ENCODE results near the gene CAMP. TPM values are rescaled to one million over a fixed set of nuclear protein-coding genes. Genes with fewer than 3 reads are reported as not detected.

CAMP gene
- total RNA-seq, 1 experiment from 2014 or later = not detected

DNA sequence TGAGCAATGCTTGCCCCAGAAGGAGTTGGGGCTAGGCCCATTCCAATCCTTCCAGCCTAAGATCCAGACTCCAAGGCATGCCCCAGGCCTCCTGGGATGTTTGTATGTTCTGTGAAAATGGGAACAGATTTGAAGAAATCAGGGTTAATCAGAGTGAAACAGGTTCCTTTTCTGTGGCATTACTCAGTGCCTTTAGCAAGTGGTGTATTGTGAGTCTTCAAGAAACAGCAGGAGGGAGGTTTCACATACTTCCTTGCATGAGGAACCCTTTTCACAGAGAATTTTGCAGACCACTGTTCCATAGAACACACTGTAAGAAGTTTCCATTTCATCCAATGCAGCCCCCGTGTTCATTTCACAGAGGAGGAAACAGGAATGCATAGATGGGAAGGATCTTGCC, 26.7 kb upstream of the CAMP start:
- H2AFZ ChIP-seq (ENCODE audit: low read length) = no peak overlapping the region
- H3K9me2 ChIP-seq (replicated peaks; ENCODE audit: low read length) = no peaks in the 10 kb centered on the region
- H3F3A ChIP-seq (ENCODE audit: low read length, unreplicated experiment) = no peaks in the 10 kb centered on the region
- TF ChIP-seq, protein P1, sequence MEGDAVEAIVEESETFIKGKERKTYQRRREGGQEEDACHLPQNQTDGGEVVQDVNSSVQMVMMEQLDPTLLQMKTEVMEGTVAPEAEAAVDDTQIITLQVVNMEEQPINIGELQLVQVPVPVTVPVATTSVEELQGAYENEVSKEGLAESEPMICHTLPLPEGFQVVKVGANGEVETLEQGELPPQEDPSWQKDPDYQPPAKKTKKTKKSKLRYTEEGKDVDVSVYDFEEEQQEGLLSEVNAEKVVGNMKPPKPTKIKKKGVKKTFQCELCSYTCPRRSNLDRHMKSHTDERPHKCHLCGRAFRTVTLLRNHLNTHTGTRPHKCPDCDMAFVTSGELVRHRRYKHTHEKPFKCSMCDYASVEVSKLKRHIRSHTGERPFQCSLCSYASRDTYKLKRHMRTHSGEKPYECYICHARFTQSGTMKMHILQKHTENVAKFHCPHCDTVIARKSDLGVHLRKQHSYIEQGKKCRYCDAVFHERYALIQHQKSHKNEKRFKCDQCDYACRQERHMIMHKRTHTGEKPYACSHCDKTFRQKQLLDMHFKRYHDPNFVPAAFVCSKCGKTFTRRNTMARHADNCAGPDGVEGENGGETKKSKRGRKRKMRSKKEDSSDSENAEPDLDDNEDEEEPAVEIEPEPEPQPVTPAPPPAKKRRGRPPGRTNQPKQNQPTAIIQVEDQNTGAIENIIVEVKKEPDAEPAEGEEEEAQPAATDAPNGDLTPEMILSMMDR (conservative IDR thresholded peaks at IDR 0.05; ENCODE audit: low read depth, low read length) = no peak
- no peak for TF ChIP-seq EZH2phosphoT487 (IDR thresholded peaks at IDR 0.05; ENCODE audit: borderline replicate concordance, low read length)
- no peak for TF ChIP-seq EZH2 (IDR thresholded peaks at IDR 0.05; ENCODE audit: low read length, unreplicated experiment)
- H3K27ac ChIP-seq (ENCODE audit: low read length) = no peak overlapping the region
- ChIA-PET POLR2A (ENCODE audit: unreplicated experiment) (no interaction called here), CTCF (no interaction called here)
- no peak overlapping the region for H3K9ac ChIP-seq (ENCODE audit: low read length)
- no peaks in the 10 kb centered on the region for H3K36me3 ChIP-seq (ENCODE audit: low read depth, low read length)
- ATAC-seq = no peak
- H3K4me2 ChIP-seq (ENCODE audit: low read length) = no peak overlapping the region
- H3K4me3 ChIP-seq (ENCODE audit: low read length) = no peak overlapping the region
- BruUV-seq (replicated peaks) = no TSS peak
- H3K79me2 ChIP-seq (ENCODE audit: low read length) = no peaks in the 10 kb centered on the region
- H3K4me1 ChIP-seq (ENCODE audit: insufficient read depth, low read length) = no peaks in the 10 kb centered on the region
- H3K27me3 ChIP-seq (ENCODE audit: low read length) = no peaks in the 10 kb centered on the region
- DNase-seq = no peak
- no peaks in the 10 kb centered on the region for H3K9me3 ChIP-seq (ENCODE audit: low read length)
- H4K20me1 ChIP-seq (ENCODE audit: low read length) = no peaks in the 10 kb centered on the region
- intact Hi-C loops (cut with micrococcal nuclease) = no loop called here

DNA sequence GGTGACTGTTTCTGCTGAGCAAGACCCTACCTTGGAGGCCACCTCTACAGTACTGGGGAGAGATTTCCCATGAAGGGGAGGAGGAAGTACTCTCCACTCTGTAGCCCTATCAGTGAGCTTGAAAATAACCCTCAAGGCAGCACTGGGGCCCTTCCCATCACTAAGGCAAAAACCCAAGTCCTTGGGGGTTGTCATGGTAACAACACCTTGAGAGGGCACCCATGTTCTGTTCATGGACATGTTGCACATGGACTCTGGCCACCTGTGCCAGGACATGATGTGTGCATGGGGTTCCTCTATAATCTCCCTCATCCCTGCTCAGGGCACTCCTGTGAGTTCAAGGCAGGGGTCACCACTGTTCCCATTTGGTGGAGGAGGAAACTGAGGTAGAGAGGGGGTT, 24.2 kb upstream of the CAMP start:
- Histone ChIP-seq H2AFZ (ENCODE audit: low read length) (no peak overlapping the region), H3K9me2 (replicated peaks; ENCODE audit: low read length) (no peaks in the 10 kb centered on the region), H3K9ac (ENCODE audit: low read length) (no peak overlapping the region), H3K36me3 (ENCODE audit: low read depth, low read length) (no peaks in the 10 kb centered on the region), H3K4me3 (ENCODE audit: low read length) (no peak overlapping the region), H3K4me1 (ENCODE audit: insufficient read depth, low read length) (no peaks in the 10 kb centered on the region), H3F3A (ENCODE audit: low read length, unreplicated experiment) (no peaks in the 10 kb centered on the region), H3K9me3 (ENCODE audit: low read length) (no peaks in the 10 kb centered on the region), H4K20me1 (ENCODE audit: low read length) (no peaks in the 10 kb centered on the region), H3K4me2 (ENCODE audit: low read length) (no peak overlapping the region), H3K27ac (ENCODE audit: low read length) (no peak overlapping the region), H3K27me3 (ENCODE audit: low read length) (no peaks in the 10 kb centered on the region), H3K79me2 (ENCODE audit: low read length) (no peaks in the 10 kb centered on the region)
- intact Hi-C loops (cut with micrococcal nuclease) = no loop called here
- POLR2A ChIA-PET (ENCODE audit: unreplicated experiment) = no interaction called here
- TF ChIP-seq EZH2phosphoT487 (IDR thresholded peaks at IDR 0.05; ENCODE audit: borderline replicate concordance, low read length) = no peak
- TF ChIP-seq, protein P1 (conservative IDR thresholded peaks at IDR 0.05; ENCODE audit: low read depth, low read length) = no peak
- TF ChIP-seq EZH2 (IDR thresholded peaks at IDR 0.05; ENCODE audit: low read length, unreplicated experiment) = no peak
- no TSS peak for BruUV-seq (replicated peaks)
- no peak for ATAC-seq
- DNase-seq = no peak
- CTCF ChIA-PET = interaction anchor here (1.0 kb wide), 1 partner anchor 237 kb away, joined by 3 read pairs; no protein-coding TSS in a partner anchor

DNA sequence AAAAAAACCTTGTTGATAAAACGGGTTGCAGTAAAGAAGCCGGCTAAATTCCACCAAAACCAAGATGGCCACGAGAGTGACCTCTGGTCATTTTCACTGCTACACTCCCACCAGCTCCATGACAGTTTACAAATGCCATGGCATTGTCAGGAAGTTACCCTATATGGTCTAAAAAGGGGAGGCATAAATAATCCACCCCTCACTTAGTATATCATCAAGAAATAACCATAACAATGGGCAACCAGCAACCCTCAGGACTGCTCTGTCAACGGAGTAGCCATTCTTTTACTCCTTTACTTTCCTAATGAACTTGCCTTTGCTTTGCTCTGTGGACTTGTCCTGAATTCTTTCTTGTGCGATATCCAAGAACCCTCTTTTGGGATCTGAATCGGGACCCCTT, 20.7 kb upstream of the CAMP start:
- no peak overlapping the region for H3K27ac ChIP-seq (ENCODE audit: low read length)
- no peak overlapping the region for H3K4me2 ChIP-seq (ENCODE audit: low read length)
- ATAC-seq (no peak), DNase-seq (no peak)
- H3K9ac ChIP-seq (ENCODE audit: low read length) = no peak overlapping the region
- no peak overlapping the region for H3K4me3 ChIP-seq (ENCODE audit: low read length)
- intact Hi-C loops (cut with micrococcal nuclease) = no loop called here
- no peaks in the 10 kb centered on the region for H3K9me2 ChIP-seq (replicated peaks; ENCODE audit: low read length)
- no peaks in the 10 kb centered on the region for H3K79me2 ChIP-seq (ENCODE audit: low read length)
- no peak for TF ChIP-seq EZH2phosphoT487 (IDR thresholded peaks at IDR 0.05; ENCODE audit: borderline replicate concordance, low read length)
- no peak for TF ChIP-seq EZH2 (IDR thresholded peaks at IDR 0.05; ENCODE audit: low read length, unreplicated experiment)
- TF ChIP-seq, protein P1 (conservative IDR thresholded peaks at IDR 0.05; ENCODE audit: low read depth, low read length) = no peak
- no peak overlapping the region for H2AFZ ChIP-seq (ENCODE audit: low read length)
- ChIA-PET CTCF (interaction anchor here (0.7 kb wide), 1 partner anchor 24 kb away, joined by 5 read pairs; no protein-coding TSS in a partner anchor), POLR2A (ENCODE audit: unreplicated experiment) (no interaction called here)
- no peaks in the 10 kb centered on the region for H3K9me3 ChIP-seq (ENCODE audit: low read length)
- H3K4me1 ChIP-seq (ENCODE audit: insufficient read depth, low read length) = no peaks in the 10 kb centered on the region
- H4K20me1 ChIP-seq (ENCODE audit: low read length) = no peaks in the 10 kb centered on the region
- H3K27me3 ChIP-seq (ENCODE audit: low read length) = no peaks in the 10 kb centered on the region
- no TSS peak for BruUV-seq (replicated peaks)
- no peaks in the 10 kb centered on the region for H3K36me3 ChIP-seq (ENCODE audit: low read depth, low read length)
- no peaks in the 10 kb centered on the region for H3F3A ChIP-seq (ENCODE audit: low read length, unreplicated experiment)

All from PC-3 (cell line).